ENCODE measurements around the gene RPTOR.

RPTOR gene

GRCh38 chr17:80902197-80902962 is 357.7 kb downstream of the RPTOR start:
- no peak for DNase-seq

- no peak for DNase-seq
These were observed 358.4 kb downstream of the RPTOR start for GRCh38 chr17:80902963-80903611.

GRCh38 chr17:80904036-80904753 is 359.6 kb downstream of the RPTOR start:
- DNase-seq = no peak

- DNase-seq = no peak
These were observed 361.1 kb downstream of the RPTOR start for GRCh38 chr17:80905586-80906230.

GRCh38 chr17:80906364-80907259 is 362.0 kb downstream of the RPTOR start:
- no peak for DNase-seq

GRCh38 chr17:80907281-80907680 is 362.6 kb downstream of the RPTOR start:
- no peak for DNase-seq

GRCh38 chr17:80908211-80908610 is 363.6 kb downstream of the RPTOR start:
- no peak for DNase-seq

- no peak for DNase-seq
These were observed 364.1 kb downstream of the RPTOR start for GRCh38 chr17:80908776-80909175.

GRCh38 chr17:80909635-80910034 is 365.0 kb downstream of the RPTOR start:
- DNase-seq = no peak

- DNase-seq = no peak
These were observed 365.4 kb downstream of the RPTOR start for GRCh38 chr17:80910043-80910442.

- no peak for DNase-seq
These were observed 367.8 kb downstream of the RPTOR start for GRCh38 chr17:80912476-80912875.

GRCh38 chr17:80913928-80914821 is 369.5 kb downstream of the RPTOR start:
- no peak for DNase-seq

GRCh38 chr17:80916246-80916645 is 371.6 kb downstream of the RPTOR start:
- DNase-seq = no peak

- DNase-seq = no peak
These were observed 373.3 kb downstream of the RPTOR start for GRCh38 chr17:80917716-80918560.

- no peak for DNase-seq
These were observed 374.1 kb downstream of the RPTOR start for GRCh38 chr17:80918731-80919130.

GRCh38 chr17:80919331-80920311 is 375.0 kb downstream of the RPTOR start:
- DNase-seq = no peak

- DNase-seq = no peak
These were observed 375.8 kb downstream of the RPTOR start for GRCh38 chr17:80920441-80920840.

GRCh38 chr17:80921159-80921558 is 376.5 kb downstream of the RPTOR start:
- DNase-seq = no peak
